HUES48 (cell line): ENCODE data around the gene SORCS3.

Experiments used
- H3K27ac ChIP-seq: one replicate; pipeline ENCODE4 v1.7.0; 2013; ENCODE audit warnings: low read depth, low read length, inconsistent platforms
- H3K27me3 ChIP-seq: 2 replicates; pipeline ENCODE4 v1.6.1; 2013; ENCODE audit warnings: mild to moderate bottlenecking, low read length; ENCODE audit not compliant: control insufficient read depth, insufficient read depth
- H3K36me3 ChIP-seq: 2 replicates; pipeline ENCODE4 v1.6.1; 2013; ENCODE audit warnings: low read length; ENCODE audit not compliant: control insufficient read depth, insufficient read depth
- H3K4me1 ChIP-seq: 2 replicates; pipeline ENCODE4 v1.6.1; 2013; ENCODE audit warnings: mild to moderate bottlenecking, low read length; ENCODE audit not compliant: control insufficient read depth, insufficient read depth
- H3K4me3 ChIP-seq: 2 replicates; pipeline ENCODE4 v1.5.1; 2013; ENCODE audit warnings: mild to moderate bottlenecking, low read depth, low read length
- H3K9ac ChIP-seq: 2 replicates; pipeline ENCODE4 v1.6.1; 2013; ENCODE audit warnings: mild to moderate bottlenecking, low read depth, low read length, moderate library complexity
- H3K9me3 ChIP-seq: 2 replicates; pipeline ENCODE4 v1.6.1; 2013; ENCODE audit warnings: low read length; ENCODE audit not compliant: control insufficient read depth, insufficient read depth

The SORCS3 gene

GRCh38 chr10:105253515-105254212 is 612.6 kb downstream of the SORCS3 start:
- no peaks in the 10 kb centered on the region for H3K27me3 ChIP-seq
- H3K9me3 ChIP-seq, result no peaks in the 10 kb centered on the region
- H3K9ac ChIP-seq, result no peak overlapping the region
- H3K27ac ChIP-seq, result no peak overlapping the region
- no peaks in the 10 kb centered on the region for H3K4me1 ChIP-seq
- H3K4me3 ChIP-seq, result no peak overlapping the region
- H3K36me3 ChIP-seq, result no peaks in the 10 kb centered on the region

GRCh38 chr10:105258036-105258673 is 617.1 kb downstream of the SORCS3 start:
- Histone ChIP-seq H3K4me1 (no peaks in the 10 kb centered on the region), H3K27ac (no peak overlapping the region), H3K9me3 (no peaks in the 10 kb centered on the region), H3K27me3 (no peaks in the 10 kb centered on the region), H3K36me3 (no peaks in the 10 kb centered on the region), H3K4me3 (no peak overlapping the region), H3K9ac (no peak overlapping the region)

- H3K9ac ChIP-seq, result no peak overlapping the region
- H3K4me3 ChIP-seq, result no peak overlapping the region
- no peak overlapping the region for H3K27ac ChIP-seq
- peaks cover 4% of the 10 kb centered on the region; the same call in 1 of the 2 replicates for H3K4me1 ChIP-seq
- H3K27me3 ChIP-seq, result no peaks in the 10 kb centered on the region
- H3K36me3 ChIP-seq, result no peaks in the 10 kb centered on the region
- no peaks in the 10 kb centered on the region for H3K9me3 ChIP-seq
These were observed 617.6 kb downstream of the SORCS3 start for GRCh38 chr10:105258674-105259065.

GRCh38 chr10:105259201-105259600 is 618.1 kb downstream of the SORCS3 start:
- H3K4me1 ChIP-seq, result peaks cover 4% of the 10 kb centered on the region; the same call in 1 of the 2 replicates

GRCh38 chr10:105262666-105263065 is 621.6 kb downstream of the SORCS3 start:
- no peak overlapping the region for H3K4me3 ChIP-seq
- no peaks in the 10 kb centered on the region for H3K27me3 ChIP-seq
- H3K27ac ChIP-seq, result no peak overlapping the region
- no peak overlapping the region for H3K9ac ChIP-seq
- H3K36me3 ChIP-seq, result no peaks in the 10 kb centered on the region
- H3K9me3 ChIP-seq, result no peaks in the 10 kb centered on the region
- peaks cover 4% of the 10 kb centered on the region; the same call in 1 of the 2 replicates for H3K4me1 ChIP-seq

More at GRCh38 chr10:105259201-105259600, 618.1 kb downstream of the SORCS3 start:
- no peaks in the 10 kb centered on the region for H3K27me3 ChIP-seq
- H3K36me3 ChIP-seq, result no peaks in the 10 kb centered on the region
- H3K4me3 ChIP-seq, result no peak overlapping the region
- no peak overlapping the region for H3K27ac ChIP-seq
- no peak overlapping the region for H3K9ac ChIP-seq
- no peaks in the 10 kb centered on the region for H3K9me3 ChIP-seq

- Histone ChIP-seq H3K27ac (no peak overlapping the region), H3K27me3 (no peaks in the 10 kb centered on the region), H3K9me3 (no peaks in the 10 kb centered on the region), H3K36me3 (no peaks in the 10 kb centered on the region), H3K4me1 (peaks cover 4% of the 10 kb centered on the region; the same call in 1 of the 2 replicates), H3K4me3 (no peak overlapping the region), H3K9ac (no peak overlapping the region)
These were observed 626.0 kb downstream of the SORCS3 start for GRCh38 chr10:105266966-105267539.

GRCh38 chr10:105268961-105269360 is 627.9 kb downstream of the SORCS3 start:
- Histone ChIP-seq H3K27ac (no peak overlapping the region), H3K4me1 (no peaks in the 10 kb centered on the region), H3K9ac (no peak overlapping the region), H3K4me3 (no peak overlapping the region), H3K27me3 (no peaks in the 10 kb centered on the region), H3K36me3 (no peaks in the 10 kb centered on the region), H3K9me3 (no peaks in the 10 kb centered on the region)

GRCh38 chr10:105269689-105270088 is 628.6 kb downstream of the SORCS3 start:
- H3K27ac ChIP-seq, result no peak overlapping the region
- H3K4me1 ChIP-seq, result no peaks in the 10 kb centered on the region
- no peaks in the 10 kb centered on the region for H3K9me3 ChIP-seq
- no peaks in the 10 kb centered on the region for H3K36me3 ChIP-seq
- no peak overlapping the region for H3K4me3 ChIP-seq
- no peaks in the 10 kb centered on the region for H3K27me3 ChIP-seq
- H3K9ac ChIP-seq, result no peak overlapping the region

GRCh38 chr10:105274556-105275070 is 633.5 kb downstream of the SORCS3 start:
- no peaks in the 10 kb centered on the region for H3K4me1 ChIP-seq
- no peaks in the 10 kb centered on the region for H3K27me3 ChIP-seq
- H3K9me3 ChIP-seq, result no peaks in the 10 kb centered on the region
- H3K27ac ChIP-seq, result no peak overlapping the region
- no peak overlapping the region for H3K9ac ChIP-seq
- H3K36me3 ChIP-seq, result no peaks in the 10 kb centered on the region
- H3K4me3 ChIP-seq, result no peak overlapping the region

- Histone ChIP-seq H3K4me1 (no peaks in the 10 kb centered on the region), H3K4me3 (no peak overlapping the region), H3K36me3 (no peaks in the 10 kb centered on the region), H3K9me3 (no peaks in the 10 kb centered on the region), H3K27me3 (no peaks in the 10 kb centered on the region), H3K27ac (no peak overlapping the region), H3K9ac (no peak overlapping the region)
These were observed 637.3 kb downstream of the SORCS3 start for GRCh38 chr10:105278439-105278838.

- H3K4me1 ChIP-seq, result no peaks in the 10 kb centered on the region
- H3K36me3 ChIP-seq, result no peaks in the 10 kb centered on the region
- no peak overlapping the region for H3K27ac ChIP-seq
- H3K9me3 ChIP-seq, result no peaks in the 10 kb centered on the region
- no peaks in the 10 kb centered on the region for H3K27me3 ChIP-seq
- H3K9ac ChIP-seq, result no peak overlapping the region
- H3K4me3 ChIP-seq, result no peak overlapping the region
These were observed 638.0 kb downstream of the SORCS3 start for GRCh38 chr10:105279101-105279500.
